ENCODE measurements around the gene TMEM132E.

The TMEM132E gene

GRCh38 chr17:34549966-34550365 lies 29.4 kb upstream of the TMEM132E start:
- H3K27me3 ChIP-seq (ENCODE audit: control insufficient read depth in 1 of 2, insufficient read depth in 2 of 2, low read length in 2 of 2) = peaks cover 0 to 3% of the 10 kb centered on the region in 2 donors

GRCh38 chr17:34553907-34554306 lies 25.5 kb upstream of the TMEM132E start:
- H3K36me3 ChIP-seq (ENCODE audit: control insufficient read depth in 1 of 2, insufficient read depth in 2 of 2, low read length in 2 of 2) = no peaks in the 10 kb centered on the region
- H3K27ac ChIP-seq (ENCODE audit: low read depth, low read length) = no peak overlapping the region
- no peaks in the 10 kb centered on the region for H3K4me1 ChIP-seq (ENCODE audit: control insufficient read depth in 1 of 2, insufficient read depth in 2 of 2, low read length in 2 of 2)
- H3K27me3 ChIP-seq (ENCODE audit: control insufficient read depth in 1 of 2, insufficient read depth in 2 of 2, low read length in 2 of 2) = peaks cover 0 to 3% of the 10 kb centered on the region in 2 donors
- H3K4me3 ChIP-seq (ENCODE audit: low read depth in 1 of 2, low read length in 2 of 2) = no peak overlapping the region
- H3K9me3 ChIP-seq (ENCODE audit: control insufficient read depth in 1 of 2, low read length in 2 of 2) = no peaks in the 10 kb centered on the region
- H3K9ac ChIP-seq (ENCODE audit: low read depth in 1 of 2, low read length in 2 of 2) = no peak overlapping the region

More at GRCh38 chr17:34549966-34550365, 29.4 kb upstream of the TMEM132E start:
- Histone ChIP-seq H3K9me3 (ENCODE audit: control insufficient read depth in 1 of 2, low read length in 2 of 2) (no peaks in the 10 kb centered on the region), H3K27ac (ENCODE audit: low read depth, low read length) (no peak overlapping the region), H3K9ac (ENCODE audit: low read depth in 1 of 2, low read length in 2 of 2) (no peak overlapping the region), H3K4me1 (ENCODE audit: control insufficient read depth in 1 of 2, insufficient read depth in 2 of 2, low read length in 2 of 2) (no peaks in the 10 kb centered on the region), H3K4me3 (ENCODE audit: low read depth in 1 of 2, low read length in 2 of 2) (no peak overlapping the region), H3K36me3 (ENCODE audit: control insufficient read depth in 1 of 2, insufficient read depth in 2 of 2, low read length in 2 of 2) (no peaks in the 10 kb centered on the region)

GRCh38 chr17:34556384-34556783 lies 23.0 kb upstream of the TMEM132E start:
- Histone ChIP-seq H3K27me3 (ENCODE audit: control insufficient read depth in 1 of 2, insufficient read depth in 2 of 2, low read length in 2 of 2) (no peaks in the 10 kb centered on the region), H3K9me3 (ENCODE audit: control insufficient read depth in 1 of 2, low read length in 2 of 2) (no peaks in the 10 kb centered on the region), H3K36me3 (ENCODE audit: control insufficient read depth in 1 of 2, insufficient read depth in 2 of 2, low read length in 2 of 2) (no peaks in the 10 kb centered on the region), H3K4me1 (ENCODE audit: control insufficient read depth in 1 of 2, insufficient read depth in 2 of 2, low read length in 2 of 2) (no peaks in the 10 kb centered on the region), H3K4me3 (ENCODE audit: low read depth in 1 of 2, low read length in 2 of 2) (no peak overlapping the region), H3K27ac (ENCODE audit: low read depth, low read length) (no peak overlapping the region), H3K9ac (ENCODE audit: low read depth in 1 of 2, low read length in 2 of 2) (no peak overlapping the region)

- Histone ChIP-seq H3K4me1 (ENCODE audit: control insufficient read depth in 1 of 2, insufficient read depth in 2 of 2, low read length in 2 of 2) (no peaks in the 10 kb centered on the region), H3K9ac (ENCODE audit: low read depth in 1 of 2, low read length in 2 of 2) (no peak overlapping the region), H3K27me3 (ENCODE audit: control insufficient read depth in 1 of 2, insufficient read depth in 2 of 2, low read length in 2 of 2) (no peaks in the 10 kb centered on the region), H3K27ac (ENCODE audit: low read depth, low read length) (no peak overlapping the region), H3K9me3 (ENCODE audit: control insufficient read depth in 1 of 2, low read length in 2 of 2) (no peaks in the 10 kb centered on the region), H3K36me3 (ENCODE audit: control insufficient read depth in 1 of 2, insufficient read depth in 2 of 2, low read length in 2 of 2) (no peaks in the 10 kb centered on the region), H3K4me3 (ENCODE audit: low read depth in 1 of 2, low read length in 2 of 2) (no peak overlapping the region)
Measured at GRCh38 chr17:34556931-34557330, 22.5 kb upstream of the TMEM132E start.

- H3K36me3 ChIP-seq (ENCODE audit: control insufficient read depth in 1 of 2, insufficient read depth in 2 of 2, low read length in 2 of 2) = no peaks in the 10 kb centered on the region
- H3K9me3 ChIP-seq (ENCODE audit: control insufficient read depth in 1 of 2, low read length in 2 of 2) = no peaks in the 10 kb centered on the region
- no peaks in the 10 kb centered on the region for H3K4me1 ChIP-seq (ENCODE audit: control insufficient read depth in 1 of 2, insufficient read depth in 2 of 2, low read length in 2 of 2)
- H3K4me3 ChIP-seq (ENCODE audit: low read depth in 1 of 2, low read length in 2 of 2) = no peak overlapping the region
- H3K27ac ChIP-seq (ENCODE audit: low read depth, low read length) = no peak overlapping the region
- no peak overlapping the region for H3K9ac ChIP-seq (ENCODE audit: low read depth in 1 of 2, low read length in 2 of 2)
- peaks cover 0 to 8% of the 10 kb centered on the region in 2 donors for H3K27me3 ChIP-seq (ENCODE audit: control insufficient read depth in 1 of 2, insufficient read depth in 2 of 2, low read length in 2 of 2)
Measured at GRCh38 chr17:34561328-34561727, 18.1 kb upstream of the TMEM132E start.

GRCh38 chr17:34562387-34562786 lies 17.0 kb upstream of the TMEM132E start:
- Histone ChIP-seq H3K27me3 (ENCODE audit: control insufficient read depth in 1 of 2, insufficient read depth in 2 of 2, low read length in 2 of 2) (peaks cover 1 to 8% of the 10 kb centered on the region in 2 donors), H3K27ac (ENCODE audit: low read depth, low read length) (no peak overlapping the region), H3K9me3 (ENCODE audit: control insufficient read depth in 1 of 2, low read length in 2 of 2) (no peaks in the 10 kb centered on the region), H3K9ac (ENCODE audit: low read depth in 1 of 2, low read length in 2 of 2) (no peak overlapping the region), H3K36me3 (ENCODE audit: control insufficient read depth in 1 of 2, insufficient read depth in 2 of 2, low read length in 2 of 2) (no peaks in the 10 kb centered on the region), H3K4me1 (ENCODE audit: control insufficient read depth in 1 of 2, insufficient read depth in 2 of 2, low read length in 2 of 2) (no peaks in the 10 kb centered on the region), H3K4me3 (ENCODE audit: low read depth in 1 of 2, low read length in 2 of 2) (no peak overlapping the region)

GRCh38 chr17:34565713-34566112 lies 13.7 kb upstream of the TMEM132E start:
- H3K36me3 ChIP-seq (ENCODE audit: control insufficient read depth in 1 of 2, insufficient read depth in 2 of 2, low read length in 2 of 2) = no peaks in the 10 kb centered on the region
- no peak overlapping the region for H3K9ac ChIP-seq (ENCODE audit: low read depth in 1 of 2, low read length in 2 of 2)
- H3K9me3 ChIP-seq (ENCODE audit: control insufficient read depth in 1 of 2, low read length in 2 of 2) = no peaks in the 10 kb centered on the region
- peaks cover 9 to 15% of the 10 kb centered on the region in 2 donors for H3K27me3 ChIP-seq (ENCODE audit: control insufficient read depth in 1 of 2, insufficient read depth in 2 of 2, low read length in 2 of 2)
- H3K27ac ChIP-seq (ENCODE audit: low read depth, low read length) = no peak overlapping the region
- no peak overlapping the region for H3K4me3 ChIP-seq (ENCODE audit: low read depth in 1 of 2, low read length in 2 of 2)
- H3K4me1 ChIP-seq (ENCODE audit: control insufficient read depth in 1 of 2, insufficient read depth in 2 of 2, low read length in 2 of 2) = no peaks in the 10 kb centered on the region

- Histone ChIP-seq H3K4me1 (ENCODE audit: control insufficient read depth in 1 of 2, insufficient read depth in 2 of 2, low read length in 2 of 2) (no peaks in the 10 kb centered on the region), H3K9ac (ENCODE audit: low read depth in 1 of 2, low read length in 2 of 2) (no peak overlapping the region), H3K27me3 (ENCODE audit: control insufficient read depth in 1 of 2, insufficient read depth in 2 of 2, low read length in 2 of 2) (peaks cover 9 to 15% of the 10 kb centered on the region in 2 donors), H3K36me3 (ENCODE audit: control insufficient read depth in 1 of 2, insufficient read depth in 2 of 2, low read length in 2 of 2) (no peaks in the 10 kb centered on the region), H3K9me3 (ENCODE audit: control insufficient read depth in 1 of 2, low read length in 2 of 2) (no peaks in the 10 kb centered on the region), H3K4me3 (ENCODE audit: low read depth in 1 of 2, low read length in 2 of 2) (no peak overlapping the region), H3K27ac (ENCODE audit: low read depth, low read length) (no peak overlapping the region)
Measured at GRCh38 chr17:34566201-34566600, 13.2 kb upstream of the TMEM132E start.

GRCh38 chr17:34566873-34567272 lies 12.5 kb upstream of the TMEM132E start:
- no peaks in the 10 kb centered on the region for H3K4me1 ChIP-seq (ENCODE audit: control insufficient read depth in 1 of 2, insufficient read depth in 2 of 2, low read length in 2 of 2)
- H3K36me3 ChIP-seq (ENCODE audit: control insufficient read depth in 1 of 2, insufficient read depth in 2 of 2, low read length in 2 of 2) = no peaks in the 10 kb centered on the region
- no peak overlapping the region for H3K9ac ChIP-seq (ENCODE audit: low read depth in 1 of 2, low read length in 2 of 2)
- H3K27ac ChIP-seq (ENCODE audit: low read depth, low read length) = no peak overlapping the region
- peaks cover 9 to 16% of the 10 kb centered on the region in 2 donors for H3K27me3 ChIP-seq (ENCODE audit: control insufficient read depth in 1 of 2, insufficient read depth in 2 of 2, low read length in 2 of 2)
- H3K9me3 ChIP-seq (ENCODE audit: control insufficient read depth in 1 of 2, low read length in 2 of 2) = no peaks in the 10 kb centered on the region
- H3K4me3 ChIP-seq (ENCODE audit: low read depth in 1 of 2, low read length in 2 of 2) = no peak overlapping the region

GRCh38 chr17:34567691-34568465 lies 11.5 kb upstream of the TMEM132E start:
- Histone ChIP-seq H3K4me1 (ENCODE audit: control insufficient read depth in 1 of 2, insufficient read depth in 2 of 2, low read length in 2 of 2) (no peaks in the 10 kb centered on the region), H3K27ac (ENCODE audit: low read depth, low read length) (no peak overlapping the region), H3K9me3 (ENCODE audit: control insufficient read depth in 1 of 2, low read length in 2 of 2) (no peaks in the 10 kb centered on the region), H3K4me3 (ENCODE audit: low read depth in 1 of 2, low read length in 2 of 2) (no peak overlapping the region), H3K27me3 (ENCODE audit: control insufficient read depth in 1 of 2, insufficient read depth in 2 of 2, low read length in 2 of 2) (peaks cover 12 to 16% of the 10 kb centered on the region in 2 donors), H3K36me3 (ENCODE audit: control insufficient read depth in 1 of 2, insufficient read depth in 2 of 2, low read length in 2 of 2) (no peaks in the 10 kb centered on the region), H3K9ac (ENCODE audit: low read depth in 1 of 2, low read length in 2 of 2) (no peak overlapping the region)

All from duodenal mucosa (tissue), 2 donors.